HL-60 (cell line): ENCODE data around the gene IFRD1.
A peak's percentile ranks its signal among the peaks of the same experiment; 100 is the strongest.

Experiments
- DNase-seq, 2 experiments: peaks; one replicate each; pipeline ENCODE4 v3.0.0-alpha.2; 2010 to 2020; ENCODE audit warnings: low read depth in 1 of 2, low spot score in 1 of 2
- H3K27ac ChIP-seq: fragments of 250-450 bp; sonication (Bioruptor Pico); replicated peaks from 2 replicates; pipeline ENCODE4 v1.5.1; 2020; ENCODE audit warnings: mild to moderate bottlenecking, moderate library complexity
- H3K27me3 ChIP-seq: fragments of 250-450 bp; sonication (Bioruptor Pico); 2 replicates; pipeline ENCODE4 v1.5.1; 2021; ENCODE audit warnings: mild to moderate bottlenecking, moderate library complexity; ENCODE audit not compliant: insufficient read depth, poor library complexity, severe bottlenecking
- H3K4me3 ChIP-seq: replicated peaks from 2 replicates; pipeline ENCODE4 v1.5.1; 2011; ENCODE audit warnings: mild to moderate bottlenecking, control low read depth, low read length; ENCODE audit not compliant: insufficient read depth
- CTCF ChIP-seq: IDR thresholded peaks from one replicate; pipeline ENCODE4 v1.5.1; 2011; ENCODE audit warnings: low read length, control low read depth, inconsistent platforms; ENCODE audit not compliant: insufficient read depth
- GABPA ChIP-seq: IDR thresholded peaks from 2 replicates; pipeline ENCODE4 v1.6.1; 2012; ENCODE audit warnings: low read depth
- POLR2AphosphoS5 ChIP-seq: IDR thresholded peaks from 2 replicates; pipeline ENCODE4 v1.6.1; 2012; ENCODE audit warnings: low read depth
- REST ChIP-seq: IDR thresholded peaks from 2 replicates; pipeline ENCODE4 v1.6.1; 2012; ENCODE audit warnings: low read depth; ENCODE audit not compliant: insufficient replicate concordance
- SPI1 ChIP-seq: IDR thresholded peaks from 2 replicates; pipeline ENCODE4 v1.6.1; 2012; ENCODE audit warnings: low read depth, mild to moderate bottlenecking, borderline replicate concordance

The IFRD1 gene

GRCh38 chr7:112414855-112415490 is 35.3 kb upstream of the IFRD1 start:
- Histone ChIP-seq H3K27me3 (no peaks in the 10 kb centered on the region), H3K27ac (no peak overlapping the region), H3K4me3 (no peak overlapping the region)
- TF ChIP-seq CTCF (peak; percentile 22), POLR2AphosphoS5 (no peak), REST (no peak)
- DNase-seq = no peak

GRCh38 chr7:112416127-112416526 is 34.1 kb upstream of the IFRD1 start:
- DNase-seq = no peak
- TF ChIP-seq CTCF (no peak), POLR2AphosphoS5 (no peak), REST (no peak), SPI1 (no peak), GABPA (no peak)
- no peaks in the 10 kb centered on the region for H3K27me3 ChIP-seq
- H3K4me3 ChIP-seq = no peak overlapping the region
- no peak overlapping the region for H3K27ac ChIP-seq

- DNase-seq = no peak
- Histone ChIP-seq H3K27me3 (no peaks in the 10 kb centered on the region), H3K27ac (no peak overlapping the region), H3K4me3 (no peak overlapping the region)
- TF ChIP-seq POLR2AphosphoS5 (no peak), SPI1 (no peak), REST (no peak), GABPA (no peak), CTCF (no peak)
These were observed 30.6 kb upstream of the IFRD1 start for GRCh38 chr7:112419543-112420130.
